ENCODE measurements around the gene EAF1.

EAF1 gene

GRCh38 chr3:15491143-15491542 lies 63.7 kb downstream of the EAF1 start:
- Mint-ChIP-seq H3K27me3 (ENCODE audit: low read depth) (no peaks in the 10 kb centered on the region), H3K36me3 (ENCODE audit: low read depth) (no peaks in the 10 kb centered on the region), H3K27ac (no peak overlapping the region)

More at GRCh38 chr3:15491143-15491542, 63.7 kb downstream of the EAF1 start:
- H3K4me1 Mint-ChIP-seq (ENCODE audit: low read depth): peaks cover 12% of the 10 kb centered on the region
- DNase-seq (ENCODE audit: low spot score): no peak
- H3K4me3 Mint-ChIP-seq: no peak overlapping the region
- H3K9me3 Mint-ChIP-seq: no peaks in the 10 kb centered on the region
